ENCODE results near the gene ZBTB17. TPM values are rescaled to one million over a fixed set of nuclear protein-coding genes. Genes with fewer than 3 reads are reported as not detected.

The ZBTB17 gene
- total RNA-seq, 1 experiment from 2014 or later, result 46.3 TPM

DNA sequence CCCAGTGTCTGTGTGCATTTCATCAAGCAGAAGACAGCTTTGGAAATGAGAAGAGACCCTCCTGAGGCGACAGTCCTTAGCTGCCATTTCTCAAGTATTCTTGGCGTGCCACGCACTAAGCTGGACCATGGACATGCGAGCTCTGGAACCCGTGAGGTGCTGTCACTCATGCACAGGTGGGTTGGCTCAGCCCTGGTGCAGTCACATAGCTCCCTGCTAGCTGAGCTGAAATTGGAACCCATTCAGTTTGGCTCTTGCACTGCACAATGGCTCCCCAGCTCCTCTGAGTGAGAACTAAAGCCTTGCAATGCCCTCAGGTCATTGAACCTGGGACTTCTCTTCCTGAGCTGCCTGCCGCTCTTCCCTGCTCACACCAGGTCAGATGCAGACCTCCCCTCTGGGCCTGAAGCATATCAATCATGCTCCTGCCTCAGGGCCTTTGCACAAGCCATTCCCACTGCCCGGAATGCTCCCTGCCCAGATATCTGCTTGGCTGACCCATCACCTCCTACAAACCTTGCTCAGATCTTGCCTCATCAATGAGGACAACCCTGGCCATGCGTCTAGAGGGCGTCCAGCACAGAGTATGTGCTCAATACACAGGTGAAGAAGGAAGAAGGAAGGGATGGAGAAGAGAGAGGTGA is 21.9 kb upstream of the ZBTB17 start:
- TF ChIP-seq, protein P1, sequence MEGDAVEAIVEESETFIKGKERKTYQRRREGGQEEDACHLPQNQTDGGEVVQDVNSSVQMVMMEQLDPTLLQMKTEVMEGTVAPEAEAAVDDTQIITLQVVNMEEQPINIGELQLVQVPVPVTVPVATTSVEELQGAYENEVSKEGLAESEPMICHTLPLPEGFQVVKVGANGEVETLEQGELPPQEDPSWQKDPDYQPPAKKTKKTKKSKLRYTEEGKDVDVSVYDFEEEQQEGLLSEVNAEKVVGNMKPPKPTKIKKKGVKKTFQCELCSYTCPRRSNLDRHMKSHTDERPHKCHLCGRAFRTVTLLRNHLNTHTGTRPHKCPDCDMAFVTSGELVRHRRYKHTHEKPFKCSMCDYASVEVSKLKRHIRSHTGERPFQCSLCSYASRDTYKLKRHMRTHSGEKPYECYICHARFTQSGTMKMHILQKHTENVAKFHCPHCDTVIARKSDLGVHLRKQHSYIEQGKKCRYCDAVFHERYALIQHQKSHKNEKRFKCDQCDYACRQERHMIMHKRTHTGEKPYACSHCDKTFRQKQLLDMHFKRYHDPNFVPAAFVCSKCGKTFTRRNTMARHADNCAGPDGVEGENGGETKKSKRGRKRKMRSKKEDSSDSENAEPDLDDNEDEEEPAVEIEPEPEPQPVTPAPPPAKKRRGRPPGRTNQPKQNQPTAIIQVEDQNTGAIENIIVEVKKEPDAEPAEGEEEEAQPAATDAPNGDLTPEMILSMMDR (IDR thresholded peaks at IDR 0.05; ENCODE audit: unreplicated experiment), result no peak
- ChIA-PET CTCF (interaction anchor here (0.6 to 1.6 kb wide), 6 partner anchors 10 to 206 kb away, joined by 3 to 5 read pairs (median 3); no protein-coding TSS in a partner anchor), POLR2A (interaction anchor here (0.6 kb wide), 1 partner anchor 57 kb away, joined by 3 read pairs; no protein-coding TSS in a partner anchor)
- H3K4me1 Mint-ChIP-seq (ENCODE audit: insufficient read depth, unreplicated experiment), result no peaks in the 10 kb centered on the region
- no peaks in the 10 kb centered on the region for H3K36me3 Mint-ChIP-seq (ENCODE audit: insufficient read depth, unreplicated experiment)
- H3K9me3 Mint-ChIP-seq (ENCODE audit: unreplicated experiment), result no peaks in the 10 kb centered on the region
- DNase-seq (ENCODE audit: unreplicated experiment), result no peak
- intact Hi-C loops (cut with micrococcal nuclease), result no loop called here
- BruUV-seq (replicated peaks), result no TSS peak
- no peaks in the 10 kb centered on the region for H3K27me3 Mint-ChIP-seq (ENCODE audit: insufficient read depth, unreplicated experiment)
- no peak overlapping the region for H3K4me3 Mint-ChIP-seq (ENCODE audit: unreplicated experiment)
- no peak overlapping the region for H3K27ac Mint-ChIP-seq (ENCODE audit: low read depth, unreplicated experiment)

DNA sequence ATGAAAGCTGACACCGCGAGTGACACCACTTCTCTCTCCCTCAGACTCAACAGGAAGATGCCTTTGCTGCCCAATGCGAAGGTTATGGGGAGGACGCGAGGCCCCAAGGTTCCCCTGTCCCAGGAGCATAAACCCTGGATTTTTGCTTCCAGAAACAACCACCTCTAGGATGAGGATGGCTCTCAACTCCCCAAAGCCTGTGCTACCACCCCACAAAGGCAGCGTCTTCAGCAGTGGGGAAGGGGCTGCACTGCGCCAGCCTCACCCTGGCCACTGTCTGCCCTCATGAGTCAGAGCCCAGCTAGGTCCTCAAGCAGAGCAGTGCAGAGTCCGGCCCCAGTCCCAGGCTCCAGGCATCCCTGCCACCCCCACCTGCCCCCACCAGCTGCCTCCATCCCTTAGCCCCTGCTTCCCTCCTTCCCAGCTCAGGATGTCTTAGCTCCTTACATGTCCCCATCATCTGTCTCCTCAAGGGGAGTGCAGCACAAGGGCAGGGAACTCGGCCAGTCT is 21.2 kb upstream of the ZBTB17 start:
- CTCF ChIA-PET, result interaction anchor here (1.0 to 1.6 kb wide), 3 partner anchors 11 to 205 kb away, joined by 3 to 5 read pairs (median 3); no protein-coding TSS in a partner anchor
- H3K4me3 Mint-ChIP-seq (ENCODE audit: unreplicated experiment), result no peak overlapping the region
- POLR2A ChIA-PET, result no interaction called here
- intact Hi-C loops (cut with micrococcal nuclease), result no loop called here
- H3K9me3 Mint-ChIP-seq (ENCODE audit: unreplicated experiment), result no peaks in the 10 kb centered on the region
- H3K27ac Mint-ChIP-seq (ENCODE audit: low read depth, unreplicated experiment), result no peak overlapping the region
- DNase-seq (ENCODE audit: unreplicated experiment), result no peak
- TF ChIP-seq, protein P1 (IDR thresholded peaks at IDR 0.05; ENCODE audit: unreplicated experiment), result no peak
- no peaks in the 10 kb centered on the region for H3K36me3 Mint-ChIP-seq (ENCODE audit: insufficient read depth, unreplicated experiment)
- no peaks in the 10 kb centered on the region for H3K27me3 Mint-ChIP-seq (ENCODE audit: insufficient read depth, unreplicated experiment)
- no peaks in the 10 kb centered on the region for H3K4me1 Mint-ChIP-seq (ENCODE audit: insufficient read depth, unreplicated experiment)
- BruUV-seq (replicated peaks), result no TSS peak

DNA sequence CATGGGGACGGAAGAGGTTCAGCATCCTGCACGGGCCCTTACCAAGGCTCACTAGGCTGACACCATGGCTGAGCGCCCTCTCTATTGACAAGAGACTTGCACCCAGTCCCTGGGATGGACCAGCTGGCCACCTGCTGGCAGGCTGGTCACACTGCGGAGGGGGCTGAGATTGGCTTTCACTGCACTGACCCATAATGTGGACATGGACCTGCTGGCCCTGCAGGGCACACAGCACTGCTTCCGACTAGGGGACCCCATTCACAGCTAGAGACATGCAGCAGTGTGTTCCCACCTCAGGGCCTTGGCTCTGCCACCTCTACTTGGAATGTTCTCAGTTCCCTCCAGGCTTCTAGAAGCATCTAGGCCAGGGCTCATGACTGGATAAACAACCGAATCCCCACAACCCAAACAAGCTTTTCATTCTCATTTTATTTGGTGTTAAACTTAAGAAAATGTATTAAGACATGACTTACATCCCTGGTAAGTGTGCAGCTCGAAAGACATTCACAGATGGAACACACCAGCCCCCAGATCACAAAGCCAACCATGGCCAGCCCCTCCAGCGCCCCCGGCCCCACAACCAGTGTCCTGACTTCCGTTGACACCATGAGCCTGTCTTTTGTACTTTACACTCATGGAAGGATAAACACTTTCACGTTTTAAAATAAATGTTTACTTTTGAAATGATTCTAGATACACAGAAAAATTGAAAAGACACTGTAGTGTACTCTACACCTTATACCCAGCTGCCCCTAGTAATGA is 18.9 kb upstream of the ZBTB17 start:
- BruUV-seq (replicated peaks), result no TSS peak
- TF ChIP-seq, protein P1 (IDR thresholded peaks at IDR 0.05; ENCODE audit: unreplicated experiment), result peak; percentile 81
- no peaks in the 10 kb centered on the region for H3K4me1 Mint-ChIP-seq (ENCODE audit: insufficient read depth, unreplicated experiment)
- H3K36me3 Mint-ChIP-seq (ENCODE audit: insufficient read depth, unreplicated experiment), result no peaks in the 10 kb centered on the region
- H3K9me3 Mint-ChIP-seq (ENCODE audit: unreplicated experiment), result no peaks in the 10 kb centered on the region
- POLR2A ChIA-PET, result interaction anchor here (1.0 to 1.7 kb wide), 2 partner anchors 46 to 179 kb away, joined by 4 to 5 read pairs; no protein-coding TSS in a partner anchor
- H3K27me3 Mint-ChIP-seq (ENCODE audit: insufficient read depth, unreplicated experiment), result no peaks in the 10 kb centered on the region
- H3K4me3 Mint-ChIP-seq (ENCODE audit: unreplicated experiment), result no peak overlapping the region
- intact Hi-C loops (cut with micrococcal nuclease), result loop anchor here (1.0 to 5.0 kb wide), 3 partner anchors 47 to 202 kb away; no protein-coding TSS in a partner anchor
- DNase-seq (ENCODE audit: unreplicated experiment), result peak; percentile 77
- CTCF ChIA-PET, result interaction anchor here (0.5 to 3.1 kb wide), 15 partner anchors 9 to 203 kb away, joined by 3 to 17 read pairs (median 5); partner anchors contain the start of gene SRARP
- H3K27ac Mint-ChIP-seq (ENCODE audit: low read depth, unreplicated experiment), result no peak overlapping the region

DNA sequence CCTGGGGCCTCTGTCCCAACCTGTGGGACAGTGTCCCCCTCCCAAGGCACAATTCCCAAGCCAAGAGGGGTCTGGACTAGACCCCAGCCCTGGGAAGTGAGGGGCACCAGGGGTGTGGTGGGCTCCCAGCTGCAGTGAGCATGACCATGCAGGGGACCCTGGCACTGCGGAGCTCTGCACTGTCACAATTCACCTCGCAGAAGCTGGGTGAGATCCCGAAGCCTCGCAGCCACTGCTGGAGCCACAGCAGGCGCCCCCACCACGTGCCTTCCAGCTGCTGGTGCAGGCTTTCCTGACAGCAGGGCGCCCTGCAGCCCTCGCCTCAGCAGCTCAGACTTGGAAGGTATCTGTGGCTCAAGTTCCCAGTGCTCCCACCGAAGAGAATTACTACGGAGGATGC is 18.2 kb upstream of the ZBTB17 start:
- no peak overlapping the region for H3K4me3 Mint-ChIP-seq (ENCODE audit: unreplicated experiment)
- H3K9me3 Mint-ChIP-seq (ENCODE audit: unreplicated experiment), result no peaks in the 10 kb centered on the region
- no peak for DNase-seq (ENCODE audit: unreplicated experiment)
- H3K27me3 Mint-ChIP-seq (ENCODE audit: insufficient read depth, unreplicated experiment), result no peaks in the 10 kb centered on the region
- H3K36me3 Mint-ChIP-seq (ENCODE audit: insufficient read depth, unreplicated experiment), result no peaks in the 10 kb centered on the region
- H3K4me1 Mint-ChIP-seq (ENCODE audit: insufficient read depth, unreplicated experiment), result no peaks in the 10 kb centered on the region
- CTCF ChIA-PET, result interaction anchor here (0.5 to 3.1 kb wide), 14 partner anchors 8 to 203 kb away, joined by 3 to 17 read pairs (median 5); partner anchors contain the start of gene SRARP
- BruUV-seq (replicated peaks), result no TSS peak
- H3K27ac Mint-ChIP-seq (ENCODE audit: low read depth, unreplicated experiment), result no peak overlapping the region
- TF ChIP-seq, protein P1 (IDR thresholded peaks at IDR 0.05; ENCODE audit: unreplicated experiment), result no peak
- POLR2A ChIA-PET, result interaction anchor here (1.0 kb wide), 1 partner anchor 45 kb away, joined by 4 read pairs; no protein-coding TSS in a partner anchor
- intact Hi-C loops (cut with micrococcal nuclease), result loop anchor here (1.0 to 5.0 kb wide), 3 partner anchors 47 to 201 kb away; no protein-coding TSS in a partner anchor
